Fibroblast of pulmonary artery (primary cell): Measurements from ENCODE around the gene LPCAT2.

Experiments used
- DNase-seq: peaks from one replicate; pipeline ENCODE4 v3.0.0-alpha.2; 2010; ENCODE audit warnings: low read depth
- H3K4me3 ChIP-seq: replicated peaks from 2 replicates; pipeline ENCODE4 v1.5.1; 2011; ENCODE audit warnings: low read depth, mild to moderate bottlenecking, control low read depth, low read length, moderate library complexity
- CTCF ChIP-seq: IDR thresholded peaks from 2 replicates; pipeline ENCODE4 v1.5.1; 2011; ENCODE audit warnings: mild to moderate bottlenecking, control low read depth, low read length, inconsistent platforms; ENCODE audit errors: missing control alignments

Gene LPCAT2

DNA sequence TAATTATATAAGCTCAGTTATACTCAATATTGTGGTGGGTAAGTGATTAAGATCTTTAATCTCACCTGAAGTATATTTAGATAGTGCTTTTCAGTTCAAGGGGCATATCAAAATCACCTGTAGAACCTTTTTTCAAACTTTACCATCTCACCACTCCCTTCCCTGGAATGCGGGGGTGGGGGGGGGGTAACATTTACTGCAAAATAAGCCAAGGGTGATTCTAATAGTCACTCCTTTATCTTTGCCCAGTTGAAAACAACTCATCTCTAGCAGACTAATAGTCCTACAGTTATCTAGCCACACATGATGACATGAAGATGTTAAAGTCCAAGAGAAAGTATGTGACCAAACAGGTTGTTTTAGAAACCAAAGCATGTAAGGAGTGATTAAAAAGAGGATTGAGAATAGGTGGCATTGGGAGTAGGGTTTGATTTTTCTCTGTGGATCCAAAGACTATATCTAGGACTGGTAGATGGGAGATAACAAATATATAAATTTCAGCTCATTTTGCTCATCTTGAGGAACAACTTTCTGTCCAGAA, 21.5 kb downstream of the LPCAT2 start:
- no peak overlapping the region for H3K4me3 ChIP-seq
- no peak for TF ChIP-seq CTCF
- DNase-seq: no peak

- no peak for DNase-seq
- no peak for TF ChIP-seq CTCF
- no peak overlapping the region for H3K4me3 ChIP-seq
These were observed 23.4 kb downstream of the LPCAT2 start for GRCh38 chr16:55532227-55532626.

DNA sequence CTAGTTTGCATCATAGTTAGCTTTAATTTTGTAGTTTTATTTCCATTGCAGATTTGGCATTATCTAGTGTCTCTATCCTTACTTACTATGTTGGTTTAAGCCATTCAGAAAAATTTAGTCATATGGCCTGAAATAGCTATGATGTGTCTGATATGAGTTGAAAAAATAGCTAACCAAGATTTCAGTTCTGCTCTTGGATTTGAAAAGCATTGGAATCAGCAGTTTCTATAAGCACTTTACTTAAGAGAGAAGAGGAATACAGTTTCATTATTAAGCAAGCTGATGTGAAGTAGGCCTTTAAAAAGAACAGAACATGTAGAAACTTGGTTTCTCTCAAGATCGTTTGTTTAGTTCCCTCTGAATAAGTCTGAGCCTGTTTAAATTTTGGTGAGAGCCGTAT, 25.9 kb downstream of the LPCAT2 start:
- no peak overlapping the region for H3K4me3 ChIP-seq
- TF ChIP-seq CTCF: no peak
- no peak for DNase-seq

DNA sequence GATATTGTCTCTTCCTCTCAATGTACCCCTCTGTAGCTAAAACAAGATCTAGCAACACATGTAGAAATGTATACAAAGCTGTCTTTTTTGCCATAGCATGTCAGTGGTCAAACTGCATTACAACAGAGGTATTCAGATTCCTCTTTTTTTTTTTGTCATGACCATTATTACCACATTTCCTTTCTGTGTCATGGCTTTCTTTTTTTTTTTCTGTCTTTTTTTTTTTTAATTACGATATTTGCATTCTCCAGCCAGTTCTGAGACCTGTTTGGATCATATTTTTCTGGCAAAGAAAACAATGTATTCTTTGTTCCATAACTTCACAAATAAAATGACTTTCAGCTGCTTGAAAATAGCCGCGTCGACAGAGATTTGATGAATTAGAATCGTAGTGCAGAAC, 30.2 kb downstream of the LPCAT2 start:
- no peak overlapping the region for H3K4me3 ChIP-seq
- peak; percentile 70 for DNase-seq

DNA sequence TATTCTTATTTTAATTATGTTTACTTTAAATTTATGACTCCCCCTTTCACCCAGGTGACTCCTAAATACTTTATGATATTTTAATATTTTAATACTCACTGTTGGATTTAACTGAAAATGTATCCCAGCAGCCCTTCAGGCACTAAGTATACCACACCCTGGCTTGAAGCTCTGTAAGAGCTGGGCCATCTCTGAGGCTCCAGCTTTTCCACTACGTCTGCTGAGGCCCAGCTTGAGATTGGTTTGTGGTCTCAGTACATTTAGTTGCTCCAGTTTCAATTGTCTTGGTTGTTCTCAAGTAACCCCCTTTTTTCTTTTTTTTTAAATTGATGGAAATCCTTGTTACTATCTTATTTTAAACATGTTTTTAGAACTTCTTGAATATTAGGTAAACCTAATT, 30.6 kb downstream of the LPCAT2 start:
- DNase-seq: no peak
- TF ChIP-seq CTCF: no peak
- no peak overlapping the region for H3K4me3 ChIP-seq

More for the DNA sequence above, 30.2 kb downstream of the LPCAT2 start:
- TF ChIP-seq CTCF: no peak

- DNase-seq: no peak
- TF ChIP-seq CTCF: no peak
- no peak overlapping the region for H3K4me3 ChIP-seq
These were observed 31.3 kb downstream of the LPCAT2 start for GRCh38 chr16:55540221-55540620.

GRCh38 chr16:55542459-55543082, 33.7 kb downstream of the LPCAT2 start:
- no peak overlapping the region for H3K4me3 ChIP-seq
- peak; percentile 68 for DNase-seq
- no peak for TF ChIP-seq CTCF
